Measurements from ENCODE around the gene RHBDL2.

- no peak for TF ChIP-seq CTCF (IDR thresholded peaks at IDR 0.05; ENCODE audit: extremely low read depth in 1 of 2, insufficient read depth in 1 of 2, low read depth in 1 of 2, low read length in 2 of 2)
- no peak for TF ChIP-seq POLR2A (IDR thresholded peaks at IDR 0.05; ENCODE audit: low read depth, low read length)
- TF ChIP-seq EZH2 (IDR thresholded peaks at IDR 0.05; ENCODE audit: borderline replicate concordance, low read depth, low read length, severe bottlenecking), result no peak
- TF ChIP-seq MAX (IDR thresholded peaks at IDR 0.05; ENCODE audit: insufficient read depth, insufficient read length), result no peak
- TF ChIP-seq MYC (IDR thresholded peaks at IDR 0.05; ENCODE audit: low read depth, low read length), result no peak
These were observed 8.9 kb upstream of the RHBDL2 start for GRCh38 chr1:38950553-38950952.
